ENCODE data around the gene FOSL1.

DNA sequence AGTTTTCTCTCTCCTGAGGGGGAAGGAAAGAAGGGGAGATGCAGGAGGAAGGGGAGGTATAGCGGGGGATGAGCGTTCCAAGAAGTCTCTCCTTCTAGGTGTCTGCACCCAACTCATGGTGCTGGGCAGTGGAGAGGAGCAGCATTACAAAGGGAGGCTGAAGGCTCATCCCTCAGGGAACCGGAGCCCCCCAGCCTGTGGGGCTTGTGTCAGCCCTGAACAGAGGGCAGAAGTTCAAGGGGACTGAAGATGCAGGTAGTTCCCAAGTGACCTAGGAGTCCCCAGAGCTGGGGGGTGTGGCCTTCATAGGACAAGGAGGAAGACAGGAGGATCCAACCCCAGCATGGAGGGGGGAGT is 16.9 kb upstream of the FOSL1 start:
- TF ChIP-seq, protein P1, sequence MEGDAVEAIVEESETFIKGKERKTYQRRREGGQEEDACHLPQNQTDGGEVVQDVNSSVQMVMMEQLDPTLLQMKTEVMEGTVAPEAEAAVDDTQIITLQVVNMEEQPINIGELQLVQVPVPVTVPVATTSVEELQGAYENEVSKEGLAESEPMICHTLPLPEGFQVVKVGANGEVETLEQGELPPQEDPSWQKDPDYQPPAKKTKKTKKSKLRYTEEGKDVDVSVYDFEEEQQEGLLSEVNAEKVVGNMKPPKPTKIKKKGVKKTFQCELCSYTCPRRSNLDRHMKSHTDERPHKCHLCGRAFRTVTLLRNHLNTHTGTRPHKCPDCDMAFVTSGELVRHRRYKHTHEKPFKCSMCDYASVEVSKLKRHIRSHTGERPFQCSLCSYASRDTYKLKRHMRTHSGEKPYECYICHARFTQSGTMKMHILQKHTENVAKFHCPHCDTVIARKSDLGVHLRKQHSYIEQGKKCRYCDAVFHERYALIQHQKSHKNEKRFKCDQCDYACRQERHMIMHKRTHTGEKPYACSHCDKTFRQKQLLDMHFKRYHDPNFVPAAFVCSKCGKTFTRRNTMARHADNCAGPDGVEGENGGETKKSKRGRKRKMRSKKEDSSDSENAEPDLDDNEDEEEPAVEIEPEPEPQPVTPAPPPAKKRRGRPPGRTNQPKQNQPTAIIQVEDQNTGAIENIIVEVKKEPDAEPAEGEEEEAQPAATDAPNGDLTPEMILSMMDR (IDR thresholded peaks at IDR 0.05; ENCODE audit: insufficient read depth, low read length, poor library complexity, severe bottlenecking) = no peak
- no peak for TF ChIP-seq EZH2phosphoT487 (conservative IDR thresholded peaks at IDR 0.05; ENCODE audit: low read length)
